K562 (cell line): Measurements from ENCODE around the gene IPO13. TPM values are rescaled to one million over a fixed set of nuclear protein-coding genes. Genes with fewer than 3 reads are reported as not detected.

ENCODE experiments used
- BHLHE40 ChIP-seq: IDR thresholded peaks from 2 replicates; pipeline ENCODE4 v1.6.1; 2011; ENCODE audit warnings: low read length, improper control_type of control experiment
- CBX1 ChIP-seq: sonication (generic); IDR thresholded peaks from 2 replicates; pipeline ENCODE4 v1.6.1; 2016; ENCODE audit warnings: antibody characterized with exemption, low read depth, mild to moderate bottlenecking
- CTCF ChIP-seq, 3 experiments: IDR thresholded peaks in 2 of 3; conservative IDR thresholded peaks in 1 of 3; 2 replicates each; pipeline ENCODE4 v1.5.1; 2011 to 2012; ENCODE audit warnings: low read length in 3 of 3, mild to moderate bottlenecking in 3 of 3, control low read depth in 2 of 3, improper control_type of control experiment in 1 of 3, inconsistent platforms in 1 of 3, low read depth in 1 of 3, mixed read lengths in 1 of 3, moderate library complexity in 1 of 3; ENCODE audit not compliant: insufficient read depth in 2 of 3
- EP400 ChIP-seq: fragments of 450-650 bp; IDR thresholded peaks from 2 replicates; pipeline ENCODE4 v1.6.1; 2017; ENCODE audit warnings: antibody characterized with exemption, mild to moderate bottlenecking, moderate library complexity
- FIP1L1 ChIP-seq: fragments of 200-400 bp; formaldehyde crosslinking; IDR thresholded peaks from 2 replicates; pipeline ENCODE4 v1.6.1; 2018; ENCODE audit warnings: mild to moderate bottlenecking, low read depth, low read length; ENCODE audit not compliant: poor library complexity, severe bottlenecking
- KAT7 ChIP-seq: sonication (generic); formaldehyde crosslinking; IDR thresholded peaks from 2 replicates; pipeline ENCODE4 v1.8.0; 2022; ENCODE audit warnings: missing genetic modification reagents, mild to moderate bottlenecking, borderline replicate concordance
- LEF1 ChIP-seq: fragments of 450-650 bp; IDR thresholded peaks from 2 replicates; pipeline ENCODE4 v1.6.1; 2016; ENCODE audit warnings: mild to moderate bottlenecking
- MAFK ChIP-seq: IDR thresholded peaks from 2 replicates; pipeline ENCODE4 v1.6.1; 2011; ENCODE audit warnings: low read length, improper control_type of control experiment
- MAX ChIP-seq: sonication (generic); formaldehyde crosslinking; IDR thresholded peaks from 2 replicates; pipeline ENCODE4 v1.9.0; 2022; ENCODE audit warnings: mild to moderate bottlenecking, missing genetic modification reagents
- MNT ChIP-seq, 2 experiments: fragments of 450-650 bp; conservative IDR thresholded peaks; 2 replicates each; pipeline ENCODE4 v1.6.1; 2017; ENCODE audit warnings: mild to moderate bottlenecking in 2 of 2, moderate library complexity in 2 of 2
- MTA3 ChIP-seq: fragments of 450-650 bp; formaldehyde crosslinking; IDR thresholded peaks from 2 replicates; pipeline ENCODE4 v1.6.1; 2017; ENCODE audit warnings: mild to moderate bottlenecking, borderline replicate concordance
- MYC ChIP-seq, 2 experiments: fragments of 250-450 bp in 1 of 2; sonication (Bioruptor Pico) in 1 of 2; IDR thresholded peaks; 2 replicates each; pipeline versions ENCODE4 v1.5.1 to v1.6.1; 2012 to 2021; ENCODE audit warnings: low read depth in 2 of 2, borderline replicate concordance in 1 of 2, improper control_type of control experiment in 1 of 2, low read length in 1 of 2, mild to moderate bottlenecking in 1 of 2, moderate library complexity in 1 of 2
- NFE2 ChIP-seq: IDR thresholded peaks from 2 replicates; pipeline ENCODE4 v1.6.1; 2014; ENCODE audit warnings: antibody characterized with exemption, low read depth
- NR2C1 ChIP-seq, 2 experiments: fragments of 450-650 bp; IDR thresholded peaks; 2 replicates each; pipeline ENCODE4 v1.6.1; 2017; ENCODE audit warnings: mild to moderate bottlenecking in 2 of 2, antibody characterized with exemption in 1 of 2, inconsistent platforms in 1 of 2, missing compliant biosample characterization in 1 of 2, missing genetic modification characterization in 1 of 2
- RBBP5 ChIP-seq: fragments of 200-600 bp; sonication (generic); IDR thresholded peaks from 2 replicates; pipeline ENCODE4 v1.6.1; 2012; ENCODE audit warnings: borderline replicate concordance, mild to moderate bottlenecking, low read length, control low read depth, inconsistent platforms; ENCODE audit not compliant: insufficient read depth, poor library complexity, severe bottlenecking
- SIN3B ChIP-seq: fragments of 450-650 bp; IDR thresholded peaks from 2 replicates; pipeline ENCODE4 v1.6.1; 2017; ENCODE audit warnings: low read depth, mild to moderate bottlenecking, moderate library complexity
- SP2 ChIP-seq: IDR thresholded peaks from 2 replicates; pipeline ENCODE4 v1.6.1; 2011; ENCODE audit warnings: mild to moderate bottlenecking, low read depth, low read length, moderate library complexity; ENCODE audit not compliant: poor library complexity, severe bottlenecking; ENCODE audit errors: extremely low read depth
- SRSF1 ChIP-seq: fragments of 200-400 bp; formaldehyde crosslinking; IDR thresholded peaks from 2 replicates; pipeline ENCODE4 v1.6.1; 2017; ENCODE audit warnings: mild to moderate bottlenecking, low read depth, low read length, moderate library complexity
- ZBTB17 ChIP-seq: fragments of 450-650 bp; formaldehyde crosslinking; IDR thresholded peaks from 2 replicates; pipeline ENCODE4 v1.4.0; 2020; ENCODE audit warnings: mild to moderate bottlenecking
- ZNF639 ChIP-seq, 2 experiments: fragments of 200-800 bp in 1 of 2; sonication (Bioruptor generic) in 1 of 2; sonication (generic) in 1 of 2; formaldehyde crosslinking in 1 of 2; IDR thresholded peaks in 1 of 2; conservative IDR thresholded peaks in 1 of 2; 2 replicates each; pipeline versions ENCODE4 v1.5.0 to v1.6.1; 2016 to 2020; ENCODE audit warnings: missing compliant biosample characterization in 1 of 2, missing genetic modification characterization in 1 of 2, missing genetic modification reagents in 1 of 2
- ZNF766 ChIP-seq: fragments of 200-800 bp; sonication (Bioruptor generic); conservative IDR thresholded peaks from 2 replicates; pipeline ENCODE4 v1.6.1; 2016; ENCODE audit warnings: missing genetic modification characterization, missing compliant biosample characterization
- polyA plus RNA-seq, 8 experiments: library from polyadenylated mRNA; depleted of rRNA in 4 of 8; stranded (reverse) in 5 of 8; unstranded in 3 of 8; fragments of >200 nt; fragmentation: Nextera tagmentation in 2 of 8; fragmentation: Illumina TruSeq in 1 of 8; extraction: Ambion mirVana in 2 of 8; extraction: Trizol in 1 of 8; gene quantifications; 2 replicates each; pipeline versions ENCODE4 v1.2.1 to v1.2.3, GENCODE V29; 2011 to 2014; ENCODE audit warnings: inconsistent platforms in 1 of 8, missing spikeins in 1 of 8
- total RNA-seq, 7 experiments: library from RNA; depleted of rRNA in 6 of 7; stranded (reverse); fragments of >200 nt in 6 of 7; fragmentation: Illumina TruSeq in 2 of 7; extraction: Trizol in 2 of 7; gene quantifications; 2 replicates each; pipeline versions ENCODE4 v1.2.1 to v1.2.3, GENCODE V29; 2011 to 2021; ENCODE audit warnings: low replicate concordance in 1 of 7

The IPO13 gene
- total and polyA plus RNA-seq, 9 of the 15 experiments (the other 6 are each of a cell fraction or from before 2014, with no cell fraction given): 7.0 to 30.8 (median 16.2) TPM

GRCh38 chr1:43969746-43970466, 23.2 kb downstream of the IPO13 start, which contains the start of gene DPH2 (continued):
- TF ChIP-seq ZNF639 (CRISPR knock-in tag; conservative IDR thresholded peaks at IDR 0.05 in 1 of 2, IDR thresholded peaks at IDR 0.05 in 1 of 2): peak in 1 of 2 experiments; percentile 47; a peak in 1 of 4 replicates
- TF ChIP-seq MNT (conservative IDR thresholded peaks at IDR 0.05): peak; percentile 100
- peak; percentile 44 for TF ChIP-seq RBBP5
- TF ChIP-seq KAT7 (CRISPR knock-in tag): no peak
- peak; percentile 97 for TF ChIP-seq MYC (IDR thresholded peaks at IDR 0.05; ENCODE audit: low read depth, low read length)
- TF ChIP-seq MYC (CRISPR knock-in tag; IDR thresholded peaks at IDR 0.05; ENCODE audit: borderline replicate concordance, low read depth): peak; percentile 83; the same call in 1 of the 2 replicates
- TF ChIP-seq MAFK: no peak
- TF ChIP-seq FIP1L1: no peak
- no peak for TF ChIP-seq CBX1
- TF ChIP-seq LEF1: peak; percentile 37; the same call in 1 of the 2 replicates
- 0 out of 2 replicates have a peak, but pooled peaks have one; percentile 49 for TF ChIP-seq ZNF766 (CRISPR knock-in tag)
- 0 out of 6 replicates have a peak, but pooled peaks of 2 of the 3 experiments have one; percentile 6 to 15 for TF ChIP-seq CTCF (IDR thresholded peaks at IDR 0.05 in 2 of 3, conservative IDR thresholded peaks at IDR 0.05 in 1 of 3; ENCODE audit: insufficient read depth in 2 of 3, low read depth in 1 of 3, low read length in 3 of 3)
- peak; percentile 99 for TF ChIP-seq NR2C1 (IDR thresholded peaks at IDR 0.05)
- peak; percentile 99 for TF ChIP-seq NR2C1 (tag; IDR thresholded peaks at IDR 0.05)
- 0 out of 2 replicates have a peak, but pooled peaks have one; percentile 30 for TF ChIP-seq MTA3
- no peak for TF ChIP-seq BHLHE40
- TF ChIP-seq MAX (CRISPR knock-in tag): peak; percentile 91
- TF ChIP-seq SRSF1: no peak
- TF ChIP-seq SIN3B: peak; percentile 88
- peak; percentile 94 for TF ChIP-seq EP400
- TF ChIP-seq SP2: peak; percentile 69
- 0 out of 2 replicates have a peak, but pooled peaks have one; percentile 55 for TF ChIP-seq ZBTB17 (CRISPR knock-in tag)
- TF ChIP-seq NFE2: 0 out of 2 replicates have a peak, but pooled peaks have one; percentile 1
